HG03571 (cell line): ENCODE data around the gene MYL5.
"Not testable (repeated sequence)": the region's sequence is repeated elsewhere in the genome, so short reads cannot be mapped to it uniquely, and the experiment has no call there.

Source experiments
- ATAC-seq: cut with Tn5 transposase; IDR thresholded peaks from one replicate; pipeline ENCODE4 v1.9.1; 2021; ENCODE audit not compliant: unreplicated experiment

The MYL5 gene

DNA sequence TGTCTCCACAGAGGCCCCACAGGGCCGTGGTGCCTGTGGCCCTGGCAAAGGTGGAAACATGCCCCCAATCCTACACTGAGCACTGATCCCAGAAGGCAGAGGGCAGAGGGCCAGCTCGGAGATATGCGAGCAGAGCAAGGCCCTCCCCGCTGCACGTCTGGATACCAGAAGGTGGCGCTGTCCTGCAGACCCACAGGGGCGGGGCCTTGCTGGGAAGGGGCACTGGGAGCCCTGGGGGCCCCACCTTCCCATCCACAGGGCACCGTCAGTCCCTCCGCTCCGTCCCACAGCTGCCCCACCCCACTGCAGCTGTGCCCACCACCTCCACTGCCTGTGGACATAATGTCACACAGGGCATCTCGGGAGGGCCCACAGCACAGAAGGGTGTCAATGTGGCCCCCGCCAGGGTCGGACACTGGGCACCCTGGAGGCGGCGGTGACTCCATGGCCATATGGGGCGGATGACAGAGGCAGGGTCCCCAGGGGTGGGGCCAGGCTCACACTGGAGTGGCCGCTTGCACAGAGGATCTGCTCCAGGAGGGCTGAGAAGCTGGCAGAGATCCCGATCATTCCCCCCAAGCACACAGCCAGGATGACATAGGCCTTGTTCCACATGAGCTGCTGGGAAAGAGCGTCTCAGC lies 9.8 kb downstream of the MYL5 start:
- no peak for ATAC-seq

GRCh38 chr4:684623-685327 lies 10.4 kb downstream of the MYL5 start:
- ATAC-seq, result no peak

GRCh38 chr4:685679-686412 lies 11.5 kb downstream of the MYL5 start:
- ATAC-seq, result no peak

- no peak for ATAC-seq
Measured at GRCh38 chr4:686413-687040, 12.2 kb downstream of the MYL5 start.

GRCh38 chr4:687048-687970 lies 13.0 kb downstream of the MYL5 start:
- ATAC-seq, result no peak

- ATAC-seq, result no peak
Measured at GRCh38 chr4:687971-688853, 13.9 kb downstream of the MYL5 start.

DNA sequence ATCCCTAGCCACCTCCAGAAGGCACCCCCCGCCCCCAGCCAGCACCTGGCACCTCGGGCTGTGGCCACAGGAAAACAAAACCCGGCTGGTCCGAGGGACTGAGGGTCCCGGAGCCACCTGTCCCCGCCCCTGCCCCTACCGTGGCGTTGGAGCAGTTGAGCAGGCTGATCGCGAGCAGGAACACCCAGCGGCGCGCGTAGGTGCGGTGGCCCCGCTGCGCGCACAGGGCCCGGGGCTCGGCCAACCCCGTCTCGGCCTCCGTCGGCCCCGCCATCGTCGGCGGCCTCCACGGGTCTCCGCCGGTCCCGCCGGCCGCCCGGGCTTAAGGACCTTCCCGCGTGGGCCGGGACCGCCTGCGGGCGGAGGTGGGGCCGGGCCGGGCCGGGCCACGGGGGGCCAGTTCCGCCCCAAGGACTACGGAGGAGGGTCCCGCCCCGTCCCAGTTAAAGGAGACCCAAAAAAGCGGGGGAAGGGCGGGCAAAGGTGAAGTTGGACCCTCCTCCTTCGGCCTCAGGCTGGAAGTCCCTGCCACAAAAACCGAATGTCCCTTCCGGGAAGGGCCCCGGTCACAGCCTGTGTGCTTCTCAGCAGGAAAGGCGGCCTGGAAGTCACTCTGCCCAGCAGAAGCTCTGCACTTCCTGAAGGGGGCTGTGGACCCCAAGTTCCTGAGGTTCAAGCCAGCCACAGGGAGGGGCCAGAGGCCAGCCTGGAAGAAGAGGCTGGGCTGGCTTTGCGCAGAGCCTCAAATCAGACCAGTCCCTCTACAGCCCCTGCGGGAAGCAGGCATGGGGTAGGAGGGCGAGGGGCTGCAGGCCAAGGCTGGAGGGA lies 14.7 kb downstream of the MYL5 start, which contains the start of gene SLC49A3:
Gene SLC49A3, minus strand, starts transcription at position 298 of the 828 bp plus-strand sequence. Its CDS starts 24 bp downstream, at position 274.
- ATAC-seq, result no peak

- no peak for ATAC-seq
Measured at GRCh38 chr4:689723-690122, 15.4 kb downstream of the MYL5 start.

- ATAC-seq, result no peak
Measured at GRCh38 chr4:692771-693554, 18.6 kb downstream of the MYL5 start.

GRCh38 chr4:694341-694940 lies 20.1 kb downstream of the MYL5 start:
- not testable (repeated sequence) for ATAC-seq

- ATAC-seq, result peak; percentile 9
Measured at GRCh38 chr4:699816-700580, 25.7 kb downstream of the MYL5 start.

DNA sequence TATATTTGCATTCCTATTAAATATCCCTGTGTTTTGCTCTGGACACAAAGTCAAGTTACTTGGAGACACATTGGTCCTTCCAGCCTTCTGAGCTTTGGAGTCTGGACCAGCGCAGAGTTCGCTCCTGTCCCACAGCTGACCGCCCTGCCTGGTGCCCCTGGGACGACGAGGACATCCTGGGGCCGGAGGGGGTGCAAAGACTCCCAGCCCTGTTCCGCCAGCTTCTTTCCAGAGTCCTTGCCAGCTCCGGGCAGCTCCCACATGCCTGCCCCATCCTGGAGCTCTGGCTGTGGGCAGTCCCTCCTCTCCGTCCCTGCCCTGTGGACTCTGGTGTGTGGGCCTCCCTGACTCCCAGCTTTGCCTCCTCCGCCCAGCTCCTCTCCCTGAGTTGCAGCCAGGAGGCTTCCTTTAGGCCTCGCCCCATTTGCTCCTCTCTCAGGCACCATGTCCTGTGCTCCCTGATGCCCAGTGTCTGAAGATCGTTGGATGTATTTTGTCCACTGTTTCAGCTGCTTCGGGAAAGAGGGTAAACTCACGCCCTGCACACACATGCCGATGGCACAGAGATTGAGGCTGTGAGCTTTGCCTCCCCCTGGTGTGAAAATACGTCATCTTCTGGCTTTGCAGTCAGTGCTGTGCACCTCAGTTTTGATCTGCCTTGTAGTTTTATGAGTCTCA lies 26.4 kb downstream of the MYL5 start:
- ATAC-seq, result no peak

DNA sequence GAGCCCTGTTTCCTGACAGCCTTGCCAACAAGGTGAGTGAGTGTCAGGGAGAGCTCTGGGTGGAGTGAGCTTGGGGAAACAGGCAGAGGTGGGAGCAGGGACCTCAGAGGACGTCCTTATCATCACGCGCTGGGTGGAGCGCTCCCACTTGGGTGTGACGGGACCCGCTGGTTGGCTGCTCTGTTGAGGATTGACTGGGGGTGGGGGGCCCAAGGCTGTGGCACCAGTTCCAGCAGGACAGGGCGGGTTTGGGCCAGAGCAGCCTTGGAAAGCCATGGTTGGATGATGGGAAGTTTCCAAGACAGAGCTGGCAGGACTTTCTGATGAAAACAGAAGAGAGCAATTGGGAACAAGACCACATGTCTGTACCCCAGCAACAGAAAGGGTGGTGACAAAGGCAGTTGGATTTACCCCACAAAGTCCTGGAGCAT lies 28.3 kb downstream of the MYL5 start:
- no peak for ATAC-seq

DNA sequence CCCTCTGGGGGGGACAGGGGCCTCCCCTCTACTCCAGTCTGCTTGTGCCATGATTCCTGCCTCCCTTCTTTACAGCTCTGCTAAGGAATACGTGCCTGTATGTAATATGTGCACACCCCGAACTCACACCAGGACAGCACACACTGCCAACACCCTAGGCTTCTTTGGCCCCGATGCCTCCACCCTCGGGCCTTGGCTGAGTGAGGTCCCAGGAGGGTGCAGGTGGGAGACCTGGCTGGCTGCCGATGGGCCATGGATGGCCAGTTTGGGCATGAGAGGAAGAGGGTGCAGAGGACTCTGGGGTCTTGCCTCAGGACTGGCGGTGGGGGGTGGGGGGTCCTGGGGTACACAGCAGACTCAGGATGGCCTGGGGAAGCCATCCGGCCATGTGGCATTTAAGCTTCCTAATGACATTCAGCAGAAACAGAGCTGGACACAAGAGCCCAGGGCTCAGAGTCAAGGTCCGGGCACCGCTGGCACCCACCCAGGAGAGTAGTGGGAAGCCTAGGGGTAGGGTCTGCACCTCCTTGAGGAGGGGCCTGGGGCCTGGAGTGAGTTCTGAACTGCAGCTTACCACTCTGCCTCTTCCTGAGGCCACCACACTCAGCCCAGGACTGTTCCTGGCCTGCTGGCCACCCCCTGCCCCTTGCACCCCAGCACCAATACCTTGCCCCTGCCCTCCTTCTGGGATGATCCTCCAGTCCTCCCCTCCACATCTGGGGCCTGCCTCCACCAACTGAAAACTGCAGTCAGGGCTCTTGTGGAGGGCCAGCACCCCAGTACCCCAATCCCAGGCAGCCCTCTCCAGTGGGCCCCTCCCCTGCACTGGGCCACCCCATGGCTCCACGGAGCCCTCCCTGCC lies 29.2 kb downstream of the MYL5 start:
- no peak for ATAC-seq
